ENCODE data around the gene MMP11.

Gene MMP11

DNA sequence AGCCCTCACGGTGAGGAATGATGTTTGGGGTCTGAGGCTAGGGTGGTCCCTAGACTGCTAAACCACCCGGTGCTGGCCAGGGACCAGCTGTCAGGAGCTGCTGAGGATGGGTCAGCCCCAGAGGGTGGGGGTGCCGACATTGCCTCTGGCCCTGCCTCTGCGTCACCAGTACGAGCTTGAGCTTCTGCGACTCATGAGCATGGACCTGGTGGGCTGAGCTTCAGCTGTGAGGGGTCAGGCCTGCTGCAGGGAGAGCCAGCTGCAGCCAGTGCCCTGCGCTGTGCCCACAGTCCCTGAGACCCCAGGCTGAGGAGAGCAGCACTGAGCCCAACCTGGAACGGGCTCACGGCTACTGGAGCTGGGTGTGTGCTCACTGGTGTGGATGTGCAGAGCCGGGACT lies 59.1 kb downstream of the MMP11 start:
- DNase-seq: no peak

DNA sequence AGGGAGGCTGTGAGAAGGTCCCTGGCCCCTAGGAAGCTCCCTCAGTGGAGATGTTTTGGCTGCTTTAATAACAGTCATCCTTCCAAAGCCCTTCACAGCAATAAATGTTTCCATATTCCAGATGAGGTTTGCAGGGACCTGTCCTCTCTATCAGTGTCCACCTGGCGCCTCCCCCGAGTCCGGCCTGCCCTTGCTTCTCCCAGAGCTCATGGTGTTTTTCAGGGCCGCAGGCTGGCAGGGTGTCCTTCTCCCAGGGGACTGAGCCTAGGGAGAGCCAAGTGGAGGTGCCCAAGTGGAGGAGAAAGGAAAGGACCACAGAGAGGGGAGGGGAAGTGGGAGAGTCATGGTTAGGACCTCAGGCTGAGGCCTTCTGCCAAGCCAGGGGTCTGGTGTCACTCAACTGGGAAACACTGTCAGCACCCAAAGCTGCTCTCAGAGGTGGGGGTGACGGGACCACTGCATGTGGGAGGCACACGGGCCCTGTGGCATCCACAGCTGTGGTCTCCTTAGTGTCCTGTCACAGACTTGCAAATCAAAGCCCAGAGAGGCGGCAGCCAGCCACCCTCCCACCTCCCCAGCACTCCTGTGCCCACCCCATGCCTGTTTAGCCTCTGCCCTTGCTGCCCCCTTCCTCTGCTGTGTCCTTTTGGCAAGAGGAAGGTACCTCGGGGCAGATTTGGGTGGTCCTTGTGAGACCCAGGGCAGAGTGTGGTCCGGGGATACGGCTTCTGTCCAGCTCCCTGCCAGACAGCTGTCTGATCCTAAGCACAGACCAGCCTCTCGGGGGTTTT lies 59.8 kb downstream of the MMP11 start:
- DNase-seq: no peak

DNA sequence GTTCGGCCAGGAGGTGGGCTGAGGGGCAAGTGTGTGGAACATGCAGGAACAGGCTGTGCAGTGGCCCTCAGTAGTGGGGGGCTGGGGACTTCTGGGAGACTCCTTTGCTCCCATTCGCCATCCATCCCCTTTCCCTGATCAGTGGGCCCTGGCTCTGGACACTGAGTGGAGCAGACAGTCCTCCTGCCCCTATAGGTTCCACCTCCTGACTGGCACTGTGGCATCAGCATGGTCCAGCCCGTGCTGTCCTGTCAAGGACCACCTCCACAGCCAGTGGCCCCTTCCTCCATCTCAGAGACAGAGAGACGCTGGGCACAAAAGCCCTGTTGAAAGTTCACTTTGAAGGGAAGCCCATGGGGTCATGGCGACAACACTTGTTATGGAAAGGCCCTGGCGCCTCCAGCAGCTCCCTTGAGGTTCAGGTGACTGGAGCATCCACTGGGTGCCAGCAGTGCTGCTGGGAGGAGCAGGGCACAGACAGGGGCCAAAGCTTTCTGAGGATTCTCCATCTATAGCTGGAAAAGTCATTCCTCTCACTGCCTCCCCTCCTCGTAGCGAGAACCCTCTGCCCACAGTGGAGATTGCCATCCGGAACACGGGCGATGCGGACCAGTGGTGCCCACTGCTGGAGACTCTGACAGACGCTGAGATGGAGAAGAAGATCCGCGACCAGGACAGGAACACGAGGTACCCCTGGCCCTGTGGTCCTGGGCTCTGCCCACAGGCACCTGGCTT lies 60.5 kb downstream of the MMP11 start:
- no peak for DNase-seq
